HepG2 (cell line): ENCODE measurements around the gene ANKRD31. TPM values are rescaled to one million over a fixed set of nuclear protein-coding genes. Genes with fewer than 3 reads are reported as not detected.

Experiments used
- GATAD2A ChIP-seq: IDR thresholded peaks from 2 replicates; pipeline ENCODE4 v1.6.1; 2016
- HNRNPL ChIP-seq: fragments of 200-400 bp; formaldehyde crosslinking; IDR thresholded peaks from 2 replicates; pipeline ENCODE4 v1.6.1; 2017; ENCODE audit warnings: mild to moderate bottlenecking, low read depth, low read length
- LCORL ChIP-seq, 2 experiments: fragments of 450-650 bp in 1 of 2; sonication (generic) in 1 of 2; formaldehyde crosslinking in 1 of 2; IDR thresholded peaks; 2 replicates each; pipeline versions ENCODE4 v1.5.0 to v1.6.1; 2017 to 2020; ENCODE audit warnings: antibody characterized with exemption in 1 of 2, missing genetic modification reagents in 1 of 2
- NR3C1 ChIP-seq: sonication (generic); formaldehyde crosslinking; IDR thresholded peaks from 2 replicates; pipeline ENCODE4 v1.4.0; 2020; ENCODE audit warnings: missing genetic modification reagents
- PRDM10 ChIP-seq: sonication (generic); formaldehyde crosslinking; IDR thresholded peaks from 2 replicates; pipeline ENCODE4 v1.4.0; 2020; ENCODE audit warnings: low read depth, missing genetic modification reagents
- RELA ChIP-seq: sonication (generic); formaldehyde crosslinking; IDR thresholded peaks from 2 replicates; pipeline ENCODE4 v1.4.0; 2020; ENCODE audit warnings: missing genetic modification reagents
- ZKSCAN5 ChIP-seq: sonication (generic); formaldehyde crosslinking; IDR thresholded peaks from 2 replicates; pipeline ENCODE4 v1.5.1; 2020; ENCODE audit warnings: mild to moderate bottlenecking, missing genetic modification reagents
- ZNF160 ChIP-seq: sonication (generic); formaldehyde crosslinking; IDR thresholded peaks from 2 replicates; pipeline ENCODE4 v1.8.0; 2022; ENCODE audit warnings: mild to moderate bottlenecking, inconsistent platforms, missing genetic modification reagents
- ZNF430 ChIP-seq: sonication (generic); formaldehyde crosslinking; IDR thresholded peaks from 2 replicates; pipeline ENCODE4 v1.9.0; 2021; ENCODE audit warnings: mild to moderate bottlenecking, missing genetic modification reagents
- ZNF550 ChIP-seq: sonication (generic); formaldehyde crosslinking; IDR thresholded peaks from 2 replicates; pipeline ENCODE4 v1.4.0; 2020; ENCODE audit warnings: mild to moderate bottlenecking, missing genetic modification reagents, borderline replicate concordance
- ZNF639 ChIP-seq: conservative IDR thresholded peaks from 2 replicates; pipeline ENCODE4 v1.6.1; 2018; ENCODE audit warnings: missing genetic modification reagents
- polyA plus RNA-seq, 8 experiments: library from polyadenylated mRNA; depleted of rRNA in 3 of 8; stranded (reverse) in 7 of 8; unstranded in 1 of 8; fragments of >200 nt; fragmentation: Illumina TruSeq in 4 of 8; extraction: Trizol in 4 of 8; gene quantifications; 2 replicates each; pipeline versions ENCODE4 v1.2.1 to v1.2.3, GENCODE V29; 2011 to 2016; ENCODE audit warnings: low read depth in 4 of 8, missing spikeins in 1 of 8, mixed read lengths in 1 of 8; ENCODE audit not compliant: insufficient read depth in 1 of 8
- total RNA-seq, 5 experiments: library from RNA; depleted of rRNA; stranded (reverse); fragments of >200 nt; fragmentation: Illumina TruSeq; extraction: Trizol; gene quantifications; 2 replicates each; pipeline ENCODE4 v1.2.3, GENCODE V29; 2016; ENCODE audit warnings: low read depth in 1 of 5
- TF ChIP-seq, protein P1 (sequence below): sonication (generic); formaldehyde crosslinking; IDR thresholded peaks from 2 replicates; pipeline ENCODE4 v1.5.1; 2020; ENCODE audit warnings: missing genetic modification reagents, mild to moderate bottlenecking, borderline replicate concordance
- TF ChIP-seq, protein P2 (sequence below): sonication (generic); formaldehyde crosslinking; IDR thresholded peaks from 2 replicates; pipeline ENCODE4 v1.8.0; 2022; ENCODE audit warnings: mild to moderate bottlenecking, missing genetic modification reagents
- TF ChIP-seq, protein P3 (sequence below): sonication (generic); formaldehyde crosslinking; IDR thresholded peaks from 2 replicates; pipeline ENCODE4 v1.9.0; 2022; ENCODE audit warnings: missing genetic modification reagents, mild to moderate bottlenecking, borderline replicate concordance
- TF ChIP-seq, protein P4 (sequence below): IDR thresholded peaks from 2 replicates; pipeline ENCODE4 v1.6.1; 2016; ENCODE audit warnings: missing genetic modification reagents, missing compliant biosample characterization
- TF ChIP-seq, protein P5 (sequence below): IDR thresholded peaks from 2 replicates; pipeline ENCODE4 v1.6.1; 2016; ENCODE audit warnings: missing compliant biosample characterization, missing genetic modification reagents, borderline replicate concordance

The ANKRD31 gene
- total and polyA plus RNA-seq, 2 of the 13 experiments (the other 11 are each of a cell fraction or from before 2014, with no cell fraction given) = 0.01 to 0.09 TPM

GRCh38 chr5:75020016-75020656 lies 216.5 kb downstream of the ANKRD31 start (continued):
- peak; percentile 31; the same call in 1 of the 2 replicates for TF ChIP-seq ZNF430 (CRISPR knock-in tag)
- TF ChIP-seq, protein P1, sequence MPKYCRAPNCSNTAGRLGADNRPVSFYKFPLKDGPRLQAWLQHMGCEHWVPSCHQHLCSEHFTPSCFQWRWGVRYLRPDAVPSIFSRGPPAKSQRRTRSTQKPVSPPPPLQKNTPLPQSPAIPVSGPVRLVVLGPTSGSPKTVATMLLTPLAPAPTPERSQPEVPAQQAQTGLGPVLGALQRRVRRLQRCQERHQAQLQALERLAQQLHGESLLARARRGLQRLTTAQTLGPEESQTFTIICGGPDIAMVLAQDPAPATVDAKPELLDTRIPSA (CRISPR knock-in tag) = no peak
- TF ChIP-seq, protein P2, sequence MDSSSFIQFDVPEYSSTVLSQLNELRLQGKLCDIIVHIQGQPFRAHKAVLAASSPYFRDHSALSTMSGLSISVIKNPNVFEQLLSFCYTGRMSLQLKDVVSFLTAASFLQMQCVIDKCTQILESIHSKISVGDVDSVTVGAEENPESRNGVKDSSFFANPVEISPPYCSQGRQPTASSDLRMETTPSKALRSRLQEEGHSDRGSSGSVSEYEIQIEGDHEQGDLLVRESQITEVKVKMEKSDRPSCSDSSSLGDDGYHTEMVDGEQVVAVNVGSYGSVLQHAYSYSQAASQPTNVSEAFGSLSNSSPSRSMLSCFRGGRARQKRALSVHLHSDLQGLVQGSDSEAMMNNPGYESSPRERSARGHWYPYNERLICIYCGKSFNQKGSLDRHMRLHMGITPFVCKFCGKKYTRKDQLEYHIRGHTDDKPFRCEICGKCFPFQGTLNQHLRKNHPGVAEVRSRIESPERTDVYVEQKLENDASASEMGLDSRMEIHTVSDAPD (CRISPR knock-in tag) = peak; percentile 96
- no peak for TF ChIP-seq ZNF550 (CRISPR knock-in tag)
- 0 out of 2 replicates have a peak, but pooled peaks have one; percentile 38 for TF ChIP-seq ZNF639 (CRISPR knock-in tag)
- TF ChIP-seq HNRNPL = 0 out of 2 replicates have a peak, but pooled peaks have one; percentile 48
- peak; percentile 35; the same call in 1 of the 2 replicates for TF ChIP-seq LCORL (IDR thresholded peaks at IDR 0.05)
- peak; percentile 72 for TF ChIP-seq LCORL (CRISPR knock-in tag; IDR thresholded peaks at IDR 0.05)
- TF ChIP-seq GATAD2A = peak; percentile 92
- TF ChIP-seq, protein P3, sequence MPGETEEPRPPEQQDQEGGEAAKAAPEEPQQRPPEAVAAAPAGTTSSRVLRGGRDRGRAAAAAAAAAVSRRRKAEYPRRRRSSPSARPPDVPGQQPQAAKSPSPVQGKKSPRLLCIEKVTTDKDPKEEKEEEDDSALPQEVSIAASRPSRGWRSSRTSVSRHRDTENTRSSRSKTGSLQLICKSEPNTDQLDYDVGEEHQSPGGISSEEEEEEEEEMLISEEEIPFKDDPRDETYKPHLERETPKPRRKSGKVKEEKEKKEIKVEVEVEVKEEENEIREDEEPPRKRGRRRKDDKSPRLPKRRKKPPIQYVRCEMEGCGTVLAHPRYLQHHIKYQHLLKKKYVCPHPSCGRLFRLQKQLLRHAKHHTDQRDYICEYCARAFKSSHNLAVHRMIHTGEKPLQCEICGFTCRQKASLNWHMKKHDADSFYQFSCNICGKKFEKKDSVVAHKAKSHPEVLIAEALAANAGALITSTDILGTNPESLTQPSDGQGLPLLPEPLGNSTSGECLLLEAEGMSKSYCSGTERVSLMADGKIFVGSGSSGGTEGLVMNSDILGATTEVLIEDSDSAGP = peak; percentile 77
- TF ChIP-seq, protein P4, sequence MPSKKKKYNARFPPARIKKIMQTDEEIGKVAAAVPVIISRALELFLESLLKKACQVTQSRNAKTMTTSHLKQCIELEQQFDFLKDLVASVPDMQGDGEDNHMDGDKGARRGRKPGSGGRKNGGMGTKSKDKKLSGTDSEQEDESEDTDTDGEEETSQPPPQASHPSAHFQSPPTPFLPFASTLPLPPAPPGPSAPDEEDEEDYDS (CRISPR knock-in tag) = peak; percentile 45; the same call in 1 of the 2 replicates
- no peak for TF ChIP-seq ZKSCAN5 (CRISPR knock-in tag)
- no peak for TF ChIP-seq NR3C1 (CRISPR knock-in tag)
- no peak for TF ChIP-seq PRDM10 (CRISPR knock-in tag)
- TF ChIP-seq ZNF160 (CRISPR knock-in tag) = no peak
- TF ChIP-seq, protein P5, sequence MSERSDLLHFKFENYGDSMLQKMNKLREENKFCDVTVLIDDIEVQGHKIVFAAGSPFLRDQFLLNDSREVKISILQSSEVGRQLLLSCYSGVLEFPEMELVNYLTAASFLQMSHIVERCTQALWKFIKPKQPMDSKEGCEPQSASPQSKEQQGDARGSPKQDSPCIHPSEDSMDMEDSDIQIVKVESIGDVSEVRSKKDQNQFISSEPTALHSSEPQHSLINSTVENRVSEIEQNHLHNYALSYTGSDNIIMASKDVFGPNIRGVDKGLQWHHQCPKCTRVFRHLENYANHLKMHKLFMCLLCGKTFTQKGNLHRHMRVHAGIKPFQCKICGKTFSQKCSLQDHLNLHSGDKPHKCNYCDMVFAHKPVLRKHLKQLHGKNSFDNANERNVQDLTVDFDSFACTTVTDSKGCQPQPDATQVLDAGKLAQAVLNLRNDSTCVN (CRISPR knock-in tag) = 0 out of 2 replicates have a peak, but pooled peaks have one; percentile 48
- TF ChIP-seq RELA = no peak
